Measurements from ENCODE around the gene DOLPP1. TPM values are rescaled to one million over a fixed set of nuclear protein-coding genes. Genes with fewer than 3 reads are reported as not detected.

Gene DOLPP1
- polyA plus RNA-seq, 1 of the 3 experiments (the other 2 are of a cell fraction): 19.9 TPM

DNA sequence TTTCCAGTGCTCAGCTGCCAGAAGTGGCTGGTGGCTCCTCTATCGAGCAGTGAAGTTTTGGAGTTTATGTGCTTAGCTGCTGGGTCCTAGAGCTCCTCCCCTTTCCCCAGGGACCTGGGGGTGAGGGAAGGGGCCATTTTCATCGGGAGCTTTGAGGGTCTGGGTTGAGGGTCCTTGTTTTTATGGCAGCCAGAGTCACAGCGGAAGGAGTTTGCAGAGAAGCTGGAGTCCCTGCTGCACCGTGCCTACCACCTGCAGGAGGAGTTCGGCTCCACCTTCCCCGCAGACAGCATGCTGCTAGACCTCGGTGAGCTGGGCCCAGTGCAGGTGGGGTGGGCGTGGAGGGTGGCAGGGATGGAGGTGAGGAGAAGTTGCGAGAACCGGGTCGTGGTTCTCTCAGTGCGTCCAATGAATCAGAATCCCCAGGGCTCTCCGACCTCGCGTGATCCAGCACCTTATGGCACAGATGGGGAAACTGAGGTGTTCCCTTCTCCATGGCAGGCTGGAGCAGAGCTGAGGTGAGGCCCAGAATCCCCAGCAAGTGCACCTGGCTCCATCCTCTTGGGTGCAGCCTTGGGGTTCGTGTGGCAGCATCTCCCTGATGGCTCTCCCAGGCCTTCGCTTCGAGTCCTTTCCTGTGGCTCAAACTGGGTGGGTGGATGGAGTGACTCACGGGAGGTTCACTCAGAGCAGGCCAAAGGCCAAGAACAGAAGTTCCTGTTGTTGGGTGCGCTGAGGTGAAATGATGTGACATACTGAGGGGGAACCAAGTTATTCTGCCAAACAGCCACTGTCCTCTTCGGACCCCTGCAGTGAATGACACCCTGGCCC lies 21.7 kb upstream of the DOLPP1 start:
- Histone ChIP-seq H3K27me3 (ENCODE audit: insufficient read depth) (no peaks in the 10 kb centered on the region), H3F3A (replicated peaks; ENCODE audit: insufficient read depth) (no peaks in the 10 kb centered on the region), H2AFZ (ENCODE audit: low read depth) (no peak overlapping the region), H3K4me1 (ENCODE audit: control insufficient read depth in 1 of 2, insufficient read depth in 2 of 2, low read depth in 1 of 2, low read length in 1 of 2) (no peaks in the 10 kb centered on the region), H3K9me3 (no peaks in the 10 kb centered on the region), H3K36me3 (replicated peaks in 1 of 2; ENCODE audit: control insufficient read depth in 1 of 2, insufficient read depth in 2 of 2, low read length in 1 of 2) (peaks cover 0 to 14% of the 10 kb centered on the region in 2 experiments), H3K4me3 (ENCODE audit: low read depth in 2 of 2, low read length in 1 of 2) (no peak overlapping the region), H3K27ac (ENCODE audit: low read depth in 2 of 2, low read length in 1 of 2) (no peak overlapping the region), H3K9ac (no peak overlapping the region), H3K79me2 (ENCODE audit: insufficient read depth) (no peaks in the 10 kb centered on the region), H3K4me2 (no peak overlapping the region), H3K9me2 (no peaks in the 10 kb centered on the region), H4K20me1 (ENCODE audit: insufficient read depth) (no peaks in the 10 kb centered on the region)
- DNase-seq: no peak
- TF ChIP-seq TAF1 (IDR thresholded peaks at IDR 0.05; ENCODE audit: borderline replicate concordance, low read depth, low read length) (no peak), TEAD4 (IDR thresholded peaks at IDR 0.05; ENCODE audit: borderline replicate concordance, insufficient read depth) (no peak), NRF1 (IDR thresholded peaks at IDR 0.05; ENCODE audit: low read depth, low read length) (no peak), GABPA (IDR thresholded peaks at IDR 0.05; ENCODE audit: low read depth) (no peak), FOSL2 (IDR thresholded peaks at IDR 0.05; ENCODE audit: borderline replicate concordance, low read depth) (no peak), YY1 (IDR thresholded peaks at IDR 0.05; ENCODE audit: low read depth) (no peak), RCOR1 (IDR thresholded peaks at IDR 0.05; ENCODE audit: low read length) (no peak), NFIC (IDR thresholded peaks at IDR 0.05; ENCODE audit: borderline replicate concordance) (no peak), GATA2 (CRISPR knock-in tag; IDR thresholded peaks at IDR 0.05) (no peak)
- TF ChIP-seq, protein P1, sequence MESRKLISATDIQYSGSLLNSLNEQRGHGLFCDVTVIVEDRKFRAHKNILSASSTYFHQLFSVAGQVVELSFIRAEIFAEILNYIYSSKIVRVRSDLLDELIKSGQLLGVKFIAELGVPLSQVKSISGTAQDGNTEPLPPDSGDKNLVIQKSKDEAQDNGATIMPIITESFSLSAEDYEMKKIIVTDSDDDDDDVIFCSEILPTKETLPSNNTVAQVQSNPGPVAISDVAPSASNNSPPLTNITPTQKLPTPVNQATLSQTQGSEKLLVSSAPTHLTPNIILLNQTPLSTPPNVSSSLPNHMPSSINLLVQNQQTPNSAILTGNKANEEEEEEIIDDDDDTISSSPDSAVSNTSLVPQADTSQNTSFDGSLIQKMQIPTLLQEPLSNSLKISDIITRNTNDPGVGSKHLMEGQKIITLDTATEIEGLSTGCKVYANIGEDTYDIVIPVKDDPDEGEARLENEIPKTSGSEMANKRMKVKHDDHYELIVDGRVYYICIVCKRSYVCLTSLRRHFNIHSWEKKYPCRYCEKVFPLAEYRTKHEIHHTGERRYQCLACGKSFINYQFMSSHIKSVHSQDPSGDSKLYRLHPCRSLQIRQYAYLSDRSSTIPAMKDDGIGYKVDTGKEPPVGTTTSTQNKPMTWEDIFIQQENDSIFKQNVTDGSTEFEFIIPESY (IDR thresholded peaks at IDR 0.05; ENCODE audit: borderline replicate concordance, low read depth): no peak
- ChIA-PET CTCF (interaction anchor here (1.2 kb wide), 1 partner anchor 8 kb away, joined by 4 read pairs; no protein-coding TSS in a partner anchor), POLR2A (no interaction called here)
- WGBS (ENCODE audit: low lambda C conversion rate): 76% methylated on average over 18 of the region's 21 CpGs

DNA sequence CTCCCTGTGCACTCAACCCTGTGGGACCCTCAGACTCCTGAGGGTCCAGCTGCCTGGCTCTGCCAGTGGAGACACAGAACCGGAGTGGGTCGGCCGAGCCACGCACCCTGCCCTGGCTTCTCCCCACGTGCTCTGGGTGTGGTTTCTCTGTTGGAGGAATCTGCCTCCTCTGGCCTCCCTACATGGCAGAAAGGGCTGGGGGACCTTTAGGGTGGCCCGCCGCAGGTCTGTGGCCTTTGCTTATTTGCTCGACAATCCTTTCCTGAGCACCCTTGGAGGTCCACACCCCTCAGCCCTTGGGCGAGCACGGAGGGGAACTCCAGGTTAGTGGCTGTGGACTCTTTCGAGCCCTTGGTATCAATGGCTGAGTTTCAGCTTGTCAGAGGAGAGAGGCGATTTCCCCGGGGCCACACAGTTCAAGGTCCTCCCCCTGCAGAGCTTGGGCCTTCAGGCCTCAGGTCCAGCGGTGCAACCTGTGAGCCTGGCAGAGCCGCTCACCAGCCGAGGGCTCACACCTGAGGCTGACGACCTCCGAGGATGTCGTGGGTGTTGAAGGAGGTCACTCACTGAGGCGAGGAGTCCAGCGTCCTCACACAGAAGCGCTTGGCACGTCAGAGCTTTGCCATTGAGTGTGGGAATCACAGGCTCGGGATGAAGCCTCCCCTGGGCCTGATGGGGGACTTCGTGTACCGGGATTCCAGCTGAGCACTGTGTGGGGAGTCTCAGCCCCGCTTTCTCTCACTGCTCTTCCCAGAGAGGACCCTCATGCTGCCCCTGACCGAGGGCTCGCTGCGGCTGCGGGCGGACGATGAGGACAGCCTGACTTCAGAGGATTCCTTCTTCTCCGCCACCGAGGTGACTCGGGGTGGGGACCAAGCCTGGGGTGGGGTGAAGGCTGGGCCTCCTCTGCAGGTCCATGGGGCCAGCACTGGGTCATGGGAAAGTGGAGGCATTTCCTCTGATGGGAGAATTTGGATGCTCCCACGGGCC lies 20.8 kb upstream of the DOLPP1 start:
- DNase-seq: no peak
- H3K4me3 ChIP-seq (ENCODE audit: low read depth in 2 of 2, low read length in 1 of 2): no peak overlapping the region
- POLR2A ChIA-PET: no interaction called here
- peaks cover 0 to 14% of the 10 kb centered on the region in 2 experiments for H3K36me3 ChIP-seq (replicated peaks in 1 of 2; ENCODE audit: control insufficient read depth in 1 of 2, insufficient read depth in 2 of 2, low read length in 1 of 2)
- no peak overlapping the region for H3K4me2 ChIP-seq
- H3K9ac ChIP-seq: no peak overlapping the region
- H3K79me2 ChIP-seq (ENCODE audit: insufficient read depth): no peaks in the 10 kb centered on the region
- no peaks in the 10 kb centered on the region for H3K4me1 ChIP-seq (ENCODE audit: control insufficient read depth in 1 of 2, insufficient read depth in 2 of 2, low read depth in 1 of 2, low read length in 1 of 2)
- H2AFZ ChIP-seq (ENCODE audit: low read depth): no peak overlapping the region
- CTCF ChIA-PET: no interaction called here
- no peaks in the 10 kb centered on the region for H4K20me1 ChIP-seq (ENCODE audit: insufficient read depth)
- H3K27me3 ChIP-seq (ENCODE audit: insufficient read depth): no peaks in the 10 kb centered on the region
- H3F3A ChIP-seq (replicated peaks; ENCODE audit: insufficient read depth): no peaks in the 10 kb centered on the region
- no peaks in the 10 kb centered on the region for H3K9me3 ChIP-seq
- H3K27ac ChIP-seq (ENCODE audit: low read depth in 2 of 2, low read length in 1 of 2): no peak overlapping the region
- 90% methylated on average over 19 of the region's 37 CpGs for WGBS (ENCODE audit: low lambda C conversion rate)
- H3K9me2 ChIP-seq: no peaks in the 10 kb centered on the region
- TF ChIP-seq SIN3A (IDR thresholded peaks at IDR 0.05; ENCODE audit: borderline replicate concordance, low read depth, low read length): no peak
- TF ChIP-seq RAD21 (IDR thresholded peaks at IDR 0.05; ENCODE audit: low read length): no peak
- no peak for TF ChIP-seq EP300 (IDR thresholded peaks at IDR 0.05; ENCODE audit: borderline replicate concordance in 1 of 2, low read depth in 1 of 2, low read length in 1 of 2)
- TF ChIP-seq MXI1 (IDR thresholded peaks at IDR 0.05; ENCODE audit: low read depth, low read length): no peak
- no peak for TF ChIP-seq EZH2phosphoT487 (IDR thresholded peaks at IDR 0.05; ENCODE audit: borderline replicate concordance, low read depth)
- no peak for TF ChIP-seq NRF1 (IDR thresholded peaks at IDR 0.05; ENCODE audit: low read depth, low read length)
- TF ChIP-seq RXRA (IDR thresholded peaks at IDR 0.05; ENCODE audit: borderline replicate concordance, low read depth): no peak
- TF ChIP-seq, protein P2, sequence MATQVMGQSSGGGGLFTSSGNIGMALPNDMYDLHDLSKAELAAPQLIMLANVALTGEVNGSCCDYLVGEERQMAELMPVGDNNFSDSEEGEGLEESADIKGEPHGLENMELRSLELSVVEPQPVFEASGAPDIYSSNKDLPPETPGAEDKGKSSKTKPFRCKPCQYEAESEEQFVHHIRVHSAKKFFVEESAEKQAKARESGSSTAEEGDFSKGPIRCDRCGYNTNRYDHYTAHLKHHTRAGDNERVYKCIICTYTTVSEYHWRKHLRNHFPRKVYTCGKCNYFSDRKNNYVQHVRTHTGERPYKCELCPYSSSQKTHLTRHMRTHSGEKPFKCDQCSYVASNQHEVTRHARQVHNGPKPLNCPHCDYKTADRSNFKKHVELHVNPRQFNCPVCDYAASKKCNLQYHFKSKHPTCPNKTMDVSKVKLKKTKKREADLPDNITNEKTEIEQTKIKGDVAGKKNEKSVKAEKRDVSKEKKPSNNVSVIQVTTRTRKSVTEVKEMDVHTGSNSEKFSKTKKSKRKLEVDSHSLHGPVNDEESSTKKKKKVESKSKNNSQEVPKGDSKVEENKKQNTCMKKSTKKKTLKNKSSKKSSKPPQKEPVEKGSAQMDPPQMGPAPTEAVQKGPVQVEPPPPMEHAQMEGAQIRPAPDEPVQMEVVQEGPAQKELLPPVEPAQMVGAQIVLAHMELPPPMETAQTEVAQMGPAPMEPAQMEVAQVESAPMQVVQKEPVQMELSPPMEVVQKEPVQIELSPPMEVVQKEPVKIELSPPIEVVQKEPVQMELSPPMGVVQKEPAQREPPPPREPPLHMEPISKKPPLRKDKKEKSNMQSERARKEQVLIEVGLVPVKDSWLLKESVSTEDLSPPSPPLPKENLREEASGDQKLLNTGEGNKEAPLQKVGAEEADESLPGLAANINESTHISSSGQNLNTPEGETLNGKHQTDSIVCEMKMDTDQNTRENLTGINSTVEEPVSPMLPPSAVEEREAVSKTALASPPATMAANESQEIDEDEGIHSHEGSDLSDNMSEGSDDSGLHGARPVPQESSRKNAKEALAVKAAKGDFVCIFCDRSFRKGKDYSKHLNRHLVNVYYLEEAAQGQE (IDR thresholded peaks at IDR 0.05; ENCODE audit: low read depth, low read length): no peak
- TF ChIP-seq POLR2AphosphoS5 (IDR thresholded peaks at IDR 0.05; ENCODE audit: low read depth, low read length): no peak
- TF ChIP-seq ELF1 (IDR thresholded peaks at IDR 0.05): no peak

Data from SK-N-SH (cell line).